ENCODE results near the gene PGAM1.

DNA sequence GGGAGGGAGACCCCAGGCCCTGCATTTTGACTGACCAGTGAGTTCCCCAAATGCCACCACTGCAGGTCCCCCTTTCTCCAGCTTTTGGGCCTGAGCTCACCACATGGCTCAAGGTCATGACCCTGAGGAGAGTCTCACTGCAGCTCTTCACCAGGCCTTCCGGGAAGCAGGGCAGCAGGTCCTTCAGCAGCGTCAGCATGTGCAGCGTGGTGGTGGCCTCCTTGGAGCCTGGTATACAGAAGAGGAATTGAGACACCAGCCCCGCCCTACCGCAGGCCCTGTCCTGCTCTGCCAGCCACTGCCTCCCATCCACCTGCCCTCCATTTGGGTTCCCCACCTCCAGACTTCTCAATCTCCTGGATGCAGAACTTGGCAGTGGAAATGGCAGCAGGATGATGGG lies 37.8 kb upstream of the PGAM1 start:
- TF ChIP-seq GATA2 (IDR thresholded peaks at IDR 0.05; ENCODE audit: low read depth, low read length), result no peak
- no peak for TF ChIP-seq GATA3 (IDR thresholded peaks at IDR 0.05; ENCODE audit: low read depth, low read length)

Data from SH-SY5Y (cell line).